Osteoblast (primary cell): ENCODE results near the gene TIGD3. TPM values are rescaled to one million over a fixed set of nuclear protein-coding genes. Genes with fewer than 3 reads are reported as not detected.

Experiments
- DNase-seq: peaks from one replicate; pipeline ENCODE4 v3.0.0; 2011; ENCODE audit warnings: low spot score, mixed read lengths; ENCODE audit not compliant: insufficient read length; ENCODE audit errors: missing footprints
- H2AFZ ChIP-seq: 2 replicates; pipeline ENCODE4 v1.6.0; 2011; ENCODE audit warnings: mild to moderate bottlenecking, low read length
- H3K27ac ChIP-seq: 2 replicates; pipeline ENCODE4 v1.5.1; 2011; ENCODE audit warnings: mild to moderate bottlenecking, low read depth, low read length, moderate library complexity
- H3K27me3 ChIP-seq: 2 replicates; pipeline ENCODE4 v1.6.0; 2012; ENCODE audit warnings: mild to moderate bottlenecking, control low read depth, inconsistent platforms, low read length, moderate library complexity; ENCODE audit not compliant: insufficient read depth
- H3K36me3 ChIP-seq: 2 replicates; pipeline ENCODE4 v1.5.1; 2011; ENCODE audit warnings: mild to moderate bottlenecking, low read length, control low read depth, moderate library complexity; ENCODE audit not compliant: insufficient read depth
- H3K4me1 ChIP-seq: 2 replicates; pipeline ENCODE4 v1.5.1; 2011; ENCODE audit warnings: mild to moderate bottlenecking, low read length, control low read depth, moderate library complexity; ENCODE audit not compliant: insufficient read depth
- H3K4me2 ChIP-seq: 2 replicates; pipeline ENCODE4 v1.6.0; 2011; ENCODE audit warnings: mild to moderate bottlenecking, low read length; ENCODE audit not compliant: insufficient read depth
- H3K4me3 ChIP-seq: fragments of 200-600 bp; sonication (generic); 3 replicates; pipeline ENCODE4 v1.5.1; 2012; ENCODE audit warnings: mild to moderate bottlenecking, low read length, inconsistent platforms; ENCODE audit not compliant: insufficient read depth
- H3K79me2 ChIP-seq: 2 replicates; pipeline ENCODE4 v1.6.0; 2012; ENCODE audit warnings: mild to moderate bottlenecking, low read length, control low read depth, inconsistent platforms; ENCODE audit not compliant: insufficient read depth
- H3K9me3 ChIP-seq: 2 replicates; pipeline ENCODE4 v1.5.1; 2011; ENCODE audit warnings: low read depth, low read length, control low read depth
- H4K20me1 ChIP-seq: 2 replicates; pipeline ENCODE4 v1.6.0; 2012; ENCODE audit warnings: mild to moderate bottlenecking, low read length, control low read depth; ENCODE audit not compliant: insufficient read depth
- CTCF ChIP-seq: IDR thresholded peaks from 2 replicates; pipeline ENCODE4 v1.5.1; 2011; ENCODE audit warnings: mild to moderate bottlenecking, low read depth, low read length, moderate library complexity; ENCODE audit errors: extremely low read depth
- total RNA-seq: library from RNA; depleted of rRNA; stranded (reverse); fragments of >200 nt; gene quantifications from 2 replicates; pipeline ENCODE4 v1.2.3, GENCODE V29; 2012

The TIGD3 gene
- total RNA-seq, 1 donor = not detected

- no peak for TF ChIP-seq CTCF
- Histone ChIP-seq H3K4me2 (peak overlapping the region; percentile 18), H3K36me3 (no peaks in the 10 kb centered on the region), H4K20me1 (no peaks in the 10 kb centered on the region), H3K4me1 (peaks cover 11% of the 10 kb centered on the region), H3K79me2 (peaks cover 5% of the 10 kb centered on the region), H3K4me3 (no peak overlapping the region), H2AFZ (no peak overlapping the region), H3K27me3 (no peaks in the 10 kb centered on the region), H3K9me3 (no peaks in the 10 kb centered on the region), H3K27ac (peak overlapping the region; percentile 76)
- no peak for DNase-seq
Observed at GRCh38 chr11:65370659-65371049, 16.1 kb downstream of the TIGD3 start.

- H3K79me2 ChIP-seq = no peaks in the 10 kb centered on the region
- H3K36me3 ChIP-seq = no peaks in the 10 kb centered on the region
- no peak overlapping the region for H3K4me3 ChIP-seq
- H2AFZ ChIP-seq = no peak overlapping the region
- no peak overlapping the region for H3K27ac ChIP-seq
- H3K4me1 ChIP-seq = peaks cover 11% of the 10 kb centered on the region
- no peaks in the 10 kb centered on the region for H3K27me3 ChIP-seq
- H3K9me3 ChIP-seq = no peaks in the 10 kb centered on the region
- no peak for DNase-seq
- no peak for TF ChIP-seq CTCF
- no peak overlapping the region for H3K4me2 ChIP-seq
- H4K20me1 ChIP-seq = no peaks in the 10 kb centered on the region
Observed at GRCh38 chr11:65373839-65374580, 19.5 kb downstream of the TIGD3 start.

GRCh38 chr11:65375012-65375411 lies 20.5 kb downstream of the TIGD3 start:
- Histone ChIP-seq H3K4me3 (no peak overlapping the region), H4K20me1 (no peaks in the 10 kb centered on the region), H3K4me1 (peaks cover 11% of the 10 kb centered on the region), H3K27ac (no peak overlapping the region), H3K4me2 (no peak overlapping the region), H3K27me3 (no peaks in the 10 kb centered on the region), H3K36me3 (no peaks in the 10 kb centered on the region), H3K79me2 (no peaks in the 10 kb centered on the region), H2AFZ (no peak overlapping the region), H3K9me3 (no peaks in the 10 kb centered on the region)
- TF ChIP-seq CTCF = no peak
- no peak for DNase-seq

GRCh38 chr11:65376138-65376713 lies 21.7 kb downstream of the TIGD3 start:
- no peaks in the 10 kb centered on the region for H3K9me3 ChIP-seq
- peaks cover 5% of the 10 kb centered on the region for H3K4me1 ChIP-seq
- H3K36me3 ChIP-seq = no peaks in the 10 kb centered on the region
- no peak overlapping the region for H2AFZ ChIP-seq
- H4K20me1 ChIP-seq = no peaks in the 10 kb centered on the region
- H3K27me3 ChIP-seq = no peaks in the 10 kb centered on the region
- DNase-seq = peak; percentile 30
- no peak overlapping the region for H3K4me3 ChIP-seq
- no peak overlapping the region for H3K4me2 ChIP-seq
- H3K27ac ChIP-seq = no peak overlapping the region
- H3K79me2 ChIP-seq = no peaks in the 10 kb centered on the region
- TF ChIP-seq CTCF = no peak
